ENCODE data around the gene DPH3. TPM values are rescaled to one million over a fixed set of nuclear protein-coding genes. Genes with fewer than 3 reads are reported as not detected.

The DPH3 gene
- total RNA-seq, 1 donor from 2014 or later: 25.9 TPM

DNA sequence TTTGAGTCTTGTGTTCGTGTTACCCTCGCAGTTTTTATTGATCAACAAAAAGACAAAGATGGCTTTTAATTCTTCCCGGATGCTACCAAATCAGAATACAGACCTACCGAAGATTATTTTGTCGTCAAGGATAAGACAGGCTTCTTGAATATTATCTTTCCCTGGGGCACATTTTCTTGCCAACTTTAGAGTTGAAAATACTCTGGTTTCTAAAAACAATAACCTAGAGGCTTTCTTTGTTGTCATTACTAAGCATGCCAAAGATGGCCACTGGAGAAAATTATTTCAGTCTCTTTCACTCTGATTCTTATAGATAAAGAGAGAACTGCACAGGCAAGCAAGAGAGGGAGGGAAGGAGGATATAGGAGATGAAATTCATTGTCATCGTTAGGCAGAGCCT, 34.1 kb upstream of the DPH3 start:
- H3K27ac ChIP-seq (replicated peaks): no peak overlapping the region
- peaks cover 34% of the 10 kb centered on the region for H3K36me3 ChIP-seq
- TF ChIP-seq, protein P1, sequence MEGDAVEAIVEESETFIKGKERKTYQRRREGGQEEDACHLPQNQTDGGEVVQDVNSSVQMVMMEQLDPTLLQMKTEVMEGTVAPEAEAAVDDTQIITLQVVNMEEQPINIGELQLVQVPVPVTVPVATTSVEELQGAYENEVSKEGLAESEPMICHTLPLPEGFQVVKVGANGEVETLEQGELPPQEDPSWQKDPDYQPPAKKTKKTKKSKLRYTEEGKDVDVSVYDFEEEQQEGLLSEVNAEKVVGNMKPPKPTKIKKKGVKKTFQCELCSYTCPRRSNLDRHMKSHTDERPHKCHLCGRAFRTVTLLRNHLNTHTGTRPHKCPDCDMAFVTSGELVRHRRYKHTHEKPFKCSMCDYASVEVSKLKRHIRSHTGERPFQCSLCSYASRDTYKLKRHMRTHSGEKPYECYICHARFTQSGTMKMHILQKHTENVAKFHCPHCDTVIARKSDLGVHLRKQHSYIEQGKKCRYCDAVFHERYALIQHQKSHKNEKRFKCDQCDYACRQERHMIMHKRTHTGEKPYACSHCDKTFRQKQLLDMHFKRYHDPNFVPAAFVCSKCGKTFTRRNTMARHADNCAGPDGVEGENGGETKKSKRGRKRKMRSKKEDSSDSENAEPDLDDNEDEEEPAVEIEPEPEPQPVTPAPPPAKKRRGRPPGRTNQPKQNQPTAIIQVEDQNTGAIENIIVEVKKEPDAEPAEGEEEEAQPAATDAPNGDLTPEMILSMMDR (IDR thresholded peaks at IDR 0.05; ENCODE audit: borderline replicate concordance): no peak
- H3K27me3 ChIP-seq (ENCODE audit: low read depth): no peaks in the 10 kb centered on the region
- DNase-seq: no peak
- H3K4me3 ChIP-seq: no peak overlapping the region
- no peaks in the 10 kb centered on the region for H3K9me3 ChIP-seq (replicated peaks)
- intact Hi-C loops (cut with micrococcal nuclease): no loop called here
- peaks cover 42% of the 10 kb centered on the region for H3K4me1 ChIP-seq

GRCh38 chr3:16297997-16298885, 33.5 kb upstream of the DPH3 start:
- Histone ChIP-seq H3K27me3 (ENCODE audit: low read depth) (no peaks in the 10 kb centered on the region), H3K36me3 (peaks cover 27% of the 10 kb centered on the region), H3K4me1 (peaks cover 40% of the 10 kb centered on the region), H3K27ac (replicated peaks) (no peak overlapping the region), H3K9me3 (replicated peaks) (no peaks in the 10 kb centered on the region), H3K4me3 (no peak overlapping the region)
- intact Hi-C loops (cut with micrococcal nuclease): no loop called here
- TF ChIP-seq, protein P1 (IDR thresholded peaks at IDR 0.05; ENCODE audit: borderline replicate concordance): no peak
- no peak for DNase-seq

- Histone ChIP-seq H3K9me3 (replicated peaks) (no peaks in the 10 kb centered on the region), H3K4me1 (peaks cover 41% of the 10 kb centered on the region), H3K4me3 (no peak overlapping the region), H3K27ac (replicated peaks) (no peak overlapping the region), H3K36me3 (peaks cover 13% of the 10 kb centered on the region), H3K27me3 (ENCODE audit: low read depth) (no peaks in the 10 kb centered on the region)
- TF ChIP-seq, protein P1 (IDR thresholded peaks at IDR 0.05; ENCODE audit: borderline replicate concordance): no peak
- no peak for DNase-seq
- intact Hi-C loops (cut with micrococcal nuclease): no loop called here
These were observed 30.7 kb upstream of the DPH3 start for GRCh38 chr3:16295298-16295890.

GRCh38 chr3:16294844-16295243, 30.1 kb upstream of the DPH3 start:
- Histone ChIP-seq H3K27ac (replicated peaks) (no peak overlapping the region), H3K36me3 (peaks cover 13% of the 10 kb centered on the region), H3K27me3 (ENCODE audit: low read depth) (no peaks in the 10 kb centered on the region), H3K4me3 (no peak overlapping the region), H3K9me3 (replicated peaks) (no peaks in the 10 kb centered on the region), H3K4me1 (peaks cover 44% of the 10 kb centered on the region)
- TF ChIP-seq, protein P1 (IDR thresholded peaks at IDR 0.05; ENCODE audit: borderline replicate concordance): no peak
- no peak for DNase-seq
- intact Hi-C loops (cut with micrococcal nuclease): loop anchor here (5.0 kb wide), 1 partner anchor 222 kb away; no protein-coding TSS in a partner anchor

- no peaks in the 10 kb centered on the region for H3K27me3 ChIP-seq (ENCODE audit: low read depth)
- H3K36me3 ChIP-seq: peaks cover 9% of the 10 kb centered on the region
- H3K4me1 ChIP-seq: peaks cover 72% of the 10 kb centered on the region
- intact Hi-C loops (cut with micrococcal nuclease): loop anchor here (5.0 kb wide), 1 partner anchor 226 kb away; no protein-coding TSS in a partner anchor
- TF ChIP-seq, protein P1 (IDR thresholded peaks at IDR 0.05; ENCODE audit: borderline replicate concordance): no peak
- peak overlapping the region; percentile 1 for H3K27ac ChIP-seq (replicated peaks)
- H3K4me3 ChIP-seq: no peak overlapping the region
- no peaks in the 10 kb centered on the region for H3K9me3 ChIP-seq (replicated peaks)
- no peak for DNase-seq
These were observed 26.1 kb upstream of the DPH3 start for GRCh38 chr3:16290827-16291196.
